K562 treated with DMSO at 1 percent for 48 hours (cell line): ENCODE results near the gene IQGAP1. TPM values are rescaled to one million over a fixed set of nuclear protein-coding genes. Genes with fewer than 3 reads are reported as not detected.

ENCODE experiments used
- total RNA-seq: library from RNA; unstranded; fragments of 300-600 nt; gene quantifications from 2 replicates; pipeline ENCODE4 v1.2.3, GENCODE V29; 2022; ENCODE audit warnings: low replicate concordance; ENCODE audit errors: extremely low read depth

IQGAP1 gene
- total RNA-seq, result 96.8 TPM in 1 of 2 replicates, not detected in the other

GRCh38 chr15:90387534-90388461 is at the start of gene IQGAP1:
IQGAP1 (plus strand) TSS chr15:90388242; CDS start chr15:90388342, 100 bp downstream.

GRCh38 chr15:90352107-90352893 is 35.7 kb upstream of the IQGAP1 start, which contains the start of gene ZNF774:
ZNF774 (plus strand) TSS chr15:90352284; CDS start chr15:90354661, 2,377 bp downstream.

DNA sequence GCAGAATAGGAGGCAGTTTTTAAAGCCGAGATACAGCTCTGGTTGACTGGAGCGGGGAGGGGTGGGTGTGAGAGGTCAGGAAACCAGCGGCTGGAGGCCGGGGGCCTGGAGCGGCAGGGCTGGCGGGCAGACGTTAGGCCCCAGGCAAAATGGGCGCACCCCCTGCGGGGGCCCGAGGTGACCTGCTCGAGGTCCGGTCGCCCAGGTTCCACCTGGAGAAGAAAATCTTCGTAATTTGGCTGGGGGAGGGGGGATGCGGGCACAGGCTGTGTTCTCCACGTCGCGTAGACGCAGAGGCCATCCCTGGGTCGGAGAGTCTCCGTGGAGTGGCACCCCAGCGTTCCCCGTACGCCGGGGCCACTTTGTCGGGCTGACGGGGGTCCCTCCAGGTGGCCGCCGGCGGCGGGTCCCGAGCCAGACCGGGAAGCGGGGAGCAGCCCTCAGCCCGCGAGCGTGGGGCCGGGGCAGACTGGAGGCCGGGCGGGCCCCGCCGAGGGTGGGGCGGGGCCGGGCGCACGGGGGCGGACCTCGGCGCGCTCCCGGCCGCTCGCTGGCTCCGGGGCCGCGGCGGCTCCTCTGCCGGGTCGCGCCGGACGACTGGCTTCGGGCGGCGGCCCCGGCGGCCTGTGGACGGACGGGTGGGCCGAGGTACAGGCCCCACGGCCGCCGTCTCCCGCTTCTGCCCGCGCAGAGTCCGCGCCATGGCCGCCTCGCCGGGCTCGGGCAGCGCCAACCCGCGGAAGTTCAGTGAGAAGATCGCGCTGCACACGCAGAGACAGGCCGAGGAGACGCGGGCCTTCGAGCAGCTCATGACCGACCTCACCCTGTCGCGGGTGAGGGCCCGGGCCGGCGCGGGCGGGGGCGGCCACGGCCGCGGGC is 141.6 kb downstream of the IQGAP1 start, which contains the start of gene CRTC3:
Gene CRTC3, plus strand, starts transcription at position 553 of the 879 bp plus-strand sequence. Its CDS starts 149 bp downstream, at position 702.

Other genes starting within 250 kb of the IQGAP1 start
- not detected in 2 replicates for gene SEMA4B, start 186.9 kb upstream of the IQGAP1 start, total RNA-seq
- gene CIB1, start 154.3 kb upstream of the IQGAP1 start, total RNA-seq, result not detected in 2 replicates
- not detected in 2 replicates for gene GDPGP1, start 154.0 kb upstream of the IQGAP1 start, total RNA-seq
- not detected in 2 replicates for gene TTLL13, start 138.7 kb upstream of the IQGAP1 start, total RNA-seq
- not detected in 2 replicates for gene NGRN, start 122.6 kb upstream of the IQGAP1 start, total RNA-seq
- gene ZNF774, start 36.0 kb upstream of the IQGAP1 start, total RNA-seq, result not detected in 2 replicates
- gene CRTC3, start 141.7 kb downstream of the IQGAP1 start, total RNA-seq, result not detected in 2 replicates